ENCODE results near the gene FIBCD1. TPM values are rescaled to one million over a fixed set of nuclear protein-coding genes. Genes with fewer than 3 reads are reported as not detected.

The FIBCD1 gene
- total RNA-seq, 1 experiment from 2014 or later, result 2.6 TPM

- DNase-seq (ENCODE audit: low spot score), result no peak
Measured at GRCh38 chr9:130880599-130881220, 58.3 kb downstream of the FIBCD1 start.

- no peak for DNase-seq (ENCODE audit: low spot score)
Measured at GRCh38 chr9:130879863-130880411, 59.1 kb downstream of the FIBCD1 start.

- no peak for DNase-seq (ENCODE audit: low spot score)
Measured at GRCh38 chr9:130878295-130878694, 60.8 kb downstream of the FIBCD1 start.

- no peak for DNase-seq (ENCODE audit: low spot score)
Measured at GRCh38 chr9:130877300-130877699, 61.7 kb downstream of the FIBCD1 start.

- DNase-seq (ENCODE audit: low spot score), result no peak
Measured at GRCh38 chr9:130874783-130875182, 64.3 kb downstream of the FIBCD1 start.

- no peak for DNase-seq (ENCODE audit: low spot score)
Measured at GRCh38 chr9:130873966-130874365, 65.1 kb downstream of the FIBCD1 start.

- DNase-seq (ENCODE audit: low spot score), result no peak
Measured at GRCh38 chr9:130872912-130873503, 66.0 kb downstream of the FIBCD1 start.

GRCh38 chr9:130872508-130872907 is 66.5 kb downstream of the FIBCD1 start:
- no peak for DNase-seq (ENCODE audit: low spot score)

- no peak for DNase-seq (ENCODE audit: low spot score)
Measured at GRCh38 chr9:130872093-130872492, 67.0 kb downstream of the FIBCD1 start.

GRCh38 chr9:130871395-130872062 is 67.5 kb downstream of the FIBCD1 start:
- no peak for DNase-seq (ENCODE audit: low spot score)

GRCh38 chr9:130870491-130871381 is 68.3 kb downstream of the FIBCD1 start:
- DNase-seq (ENCODE audit: low spot score), result no peak

GRCh38 chr9:130869250-130869649 is 69.8 kb downstream of the FIBCD1 start:
- DNase-seq (ENCODE audit: low spot score), result no peak

GRCh38 chr9:130868230-130868629 is 70.8 kb downstream of the FIBCD1 start:
- DNase-seq (ENCODE audit: low spot score), result no peak

GRCh38 chr9:130867556-130867955 is 71.5 kb downstream of the FIBCD1 start:
- DNase-seq (ENCODE audit: low spot score), result no peak

GRCh38 chr9:130866474-130866965 is 72.5 kb downstream of the FIBCD1 start:
- peak; percentile 74 for DNase-seq (ENCODE audit: low spot score)

- DNase-seq (ENCODE audit: low spot score), result no peak
Measured at GRCh38 chr9:130865921-130866320, 73.1 kb downstream of the FIBCD1 start.

- no peak for DNase-seq (ENCODE audit: low spot score)
Measured at GRCh38 chr9:130864541-130864940, 74.5 kb downstream of the FIBCD1 start.

GRCh38 chr9:130862747-130863146 is 76.3 kb downstream of the FIBCD1 start:
- DNase-seq (ENCODE audit: low spot score), result no peak

- no peak for DNase-seq (ENCODE audit: low spot score)
Measured at GRCh38 chr9:130862217-130862616, 76.8 kb downstream of the FIBCD1 start.

GRCh38 chr9:130861372-130862180 is 77.5 kb downstream of the FIBCD1 start:
- DNase-seq (ENCODE audit: low spot score), result no peak

Measured in A172 (cell line).